Mucosa of stomach (tissue), 1 donor: Measurements from ENCODE around the gene ZNF81.
"Not testable (repeated sequence)": the region's sequence is repeated elsewhere in the genome, so short reads cannot be mapped to it uniquely, and the experiment has no call there.

ENCODE experiments used
- H3K27me3 ChIP-seq: one replicate; pipeline ENCODE4 v1.7.0; 2013; ENCODE audit warnings: mild to moderate bottlenecking, low read length; ENCODE audit not compliant: control insufficient read depth, insufficient read depth
- H3K36me3 ChIP-seq: one replicate; pipeline ENCODE4 v1.7.0; 2013; ENCODE audit warnings: low read length; ENCODE audit not compliant: control insufficient read depth, insufficient read depth
- H3K4me1 ChIP-seq: one replicate; pipeline ENCODE4 v1.7.0; 2013; ENCODE audit warnings: mild to moderate bottlenecking, low read length; ENCODE audit not compliant: control insufficient read depth, insufficient read depth
- H3K4me3 ChIP-seq: one replicate; pipeline ENCODE4 v1.7.0; 2013; ENCODE audit warnings: low read length
- H3K9ac ChIP-seq: one replicate; pipeline ENCODE4 v1.7.0; 2013; ENCODE audit warnings: mild to moderate bottlenecking, low read length, moderate library complexity
- H3K9me3 ChIP-seq: one replicate; pipeline ENCODE4 v1.7.0; 2013; ENCODE audit warnings: mild to moderate bottlenecking, low read length, moderate library complexity; ENCODE audit not compliant: control insufficient read depth
- donor health status: Pancreatic carcinoma.

ZNF81 gene

GRCh38 chrX:47880927-47881326 is 44.2 kb downstream of the ZNF81 start:
- Histone ChIP-seq H3K36me3 (no peaks in the 10 kb centered on the region), H3K4me1 (no peaks in the 10 kb centered on the region), H3K27me3 (no peaks in the 10 kb centered on the region), H3K9ac (no peak overlapping the region), H3K4me3 (no peak overlapping the region), H3K9me3 (no peaks in the 10 kb centered on the region)

- H3K27me3 ChIP-seq = no peaks in the 10 kb centered on the region
- no peak overlapping the region for H3K4me3 ChIP-seq
Observed at GRCh38 chrX:47885501-47885900, 48.8 kb downstream of the ZNF81 start.

GRCh38 chrX:47898024-47898423 is 61.3 kb downstream of the ZNF81 start:
- Histone ChIP-seq H3K9me3 (no peaks in the 10 kb centered on the region), H3K4me1 (no peaks in the 10 kb centered on the region), H3K9ac (no peak overlapping the region), H3K4me3 (no peak overlapping the region), H3K27me3 (no peaks in the 10 kb centered on the region), H3K36me3 (no peaks in the 10 kb centered on the region)

More at GRCh38 chrX:47885501-47885900, 48.8 kb downstream of the ZNF81 start:
- H3K9me3 ChIP-seq = no peaks in the 10 kb centered on the region
- H3K9ac ChIP-seq = no peak overlapping the region
- no peaks in the 10 kb centered on the region for H3K4me1 ChIP-seq
- H3K36me3 ChIP-seq = no peaks in the 10 kb centered on the region

DNA sequence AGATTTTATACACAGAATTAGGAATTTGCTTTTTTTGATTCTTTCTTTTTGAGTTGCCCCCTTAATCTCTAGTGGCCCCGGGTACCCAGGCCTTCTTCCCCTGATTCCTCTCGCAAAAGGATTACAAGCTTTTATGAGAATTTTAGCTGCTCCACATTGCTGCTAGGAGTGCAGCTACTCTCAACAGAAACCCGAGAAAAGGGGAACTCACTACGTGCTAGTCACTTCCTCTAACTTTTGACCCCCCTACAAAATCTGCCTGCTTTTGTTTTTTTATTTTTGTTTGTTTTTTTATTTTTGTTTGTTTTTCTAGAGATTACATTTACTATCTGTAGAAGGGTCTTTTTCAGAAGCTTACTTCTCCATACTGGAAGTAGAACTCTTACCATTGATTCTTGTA is 64.1 kb downstream of the ZNF81 start:
- H3K4me3 ChIP-seq = no peak overlapping the region
- no peaks in the 10 kb centered on the region for H3K36me3 ChIP-seq
- no peak overlapping the region for H3K9ac ChIP-seq
- H3K27me3 ChIP-seq = no peaks in the 10 kb centered on the region
- H3K4me1 ChIP-seq = no peaks in the 10 kb centered on the region
- H3K9me3 ChIP-seq = no peaks in the 10 kb centered on the region

- H3K27me3 ChIP-seq = no peaks in the 10 kb centered on the region
- no peaks in the 10 kb centered on the region for H3K36me3 ChIP-seq
- H3K9ac ChIP-seq = no peak overlapping the region
- no peak overlapping the region for H3K4me3 ChIP-seq
- H3K9me3 ChIP-seq = no peaks in the 10 kb centered on the region
- H3K4me1 ChIP-seq = no peaks in the 10 kb centered on the region
Observed at GRCh38 chrX:47902161-47902560, 65.5 kb downstream of the ZNF81 start.

DNA sequence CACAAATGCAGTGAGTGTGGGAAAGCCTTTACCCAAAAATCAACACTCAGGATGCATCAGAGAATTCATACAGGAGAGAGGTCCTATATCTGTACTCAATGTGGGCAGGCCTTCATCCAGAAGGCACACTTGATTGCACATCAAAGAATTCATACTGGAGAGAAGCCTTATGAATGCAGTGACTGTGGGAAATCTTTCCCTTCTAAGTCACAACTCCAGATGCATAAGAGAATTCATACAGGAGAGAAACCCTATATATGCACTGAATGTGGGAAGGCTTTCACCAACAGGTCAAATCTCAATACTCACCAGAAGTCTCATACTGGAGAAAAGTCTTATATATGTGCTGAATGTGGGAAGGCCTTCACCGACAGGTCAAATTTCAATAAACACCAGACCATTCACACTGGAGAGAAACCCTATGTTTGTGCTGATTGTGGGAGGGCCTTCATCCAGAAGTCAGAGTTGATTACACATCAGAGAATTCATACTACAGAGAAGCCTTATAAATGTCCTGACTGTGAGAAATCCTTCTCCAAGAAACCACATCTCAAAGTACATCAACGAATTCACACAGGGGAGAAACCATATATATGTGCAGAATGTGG is 79.3 kb downstream of the ZNF81 start:
- H3K9me3 ChIP-seq = peaks cover 8% of the 10 kb centered on the region
- no peak overlapping the region for H3K4me3 ChIP-seq
- H3K9ac ChIP-seq = no peak overlapping the region
- H3K36me3 ChIP-seq = no peaks in the 10 kb centered on the region
- no peaks in the 10 kb centered on the region for H3K4me1 ChIP-seq
- no peaks in the 10 kb centered on the region for H3K27me3 ChIP-seq

- Histone ChIP-seq H3K9ac (no peak overlapping the region), H3K4me3 (no peak overlapping the region), H3K4me1 (no peaks in the 10 kb centered on the region), H3K9me3 (peaks cover 8% of the 10 kb centered on the region), H3K36me3 (no peaks in the 10 kb centered on the region), H3K27me3 (no peaks in the 10 kb centered on the region)
Observed at GRCh38 chrX:47918274-47918673, 81.6 kb downstream of the ZNF81 start.

DNA sequence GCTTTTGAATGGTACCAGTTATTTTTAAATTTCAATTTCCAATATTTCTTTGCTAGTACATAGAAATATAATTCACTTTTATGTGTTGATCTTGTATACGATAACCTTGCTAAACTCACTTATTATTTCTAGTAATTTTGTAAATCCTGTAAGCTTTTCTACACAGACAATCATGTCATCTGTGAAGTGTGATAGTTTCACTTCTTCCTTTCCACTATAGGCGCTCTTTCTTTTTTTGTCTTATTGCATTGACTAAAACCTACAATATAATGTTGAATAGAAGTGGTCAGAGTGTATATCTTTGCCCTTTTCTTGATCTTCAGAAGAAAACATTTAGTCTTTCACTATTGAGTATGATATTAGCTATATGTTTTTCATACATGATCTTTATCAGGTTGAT is 90.5 kb downstream of the ZNF81 start:
- no peak overlapping the region for H3K9ac ChIP-seq

DNA sequence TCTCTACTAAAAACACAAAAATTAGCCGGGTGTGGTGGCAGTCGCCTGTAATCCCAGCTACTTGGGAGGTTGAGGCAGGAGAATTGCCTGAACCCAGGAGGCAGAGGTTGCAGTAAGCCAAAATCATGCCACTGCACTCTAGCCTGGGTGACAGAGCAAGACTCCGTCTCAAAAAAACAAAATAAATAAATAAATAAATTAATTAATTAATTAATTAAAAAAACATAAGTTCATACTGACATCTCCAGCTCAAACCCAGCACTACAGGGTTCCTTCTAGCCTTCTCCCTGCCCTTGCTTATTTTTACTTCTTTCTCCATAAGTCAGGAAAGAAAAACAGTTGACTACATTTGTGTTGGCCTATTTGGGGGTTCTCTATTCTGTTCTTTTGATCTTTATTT is 95.3 kb downstream of the ZNF81 start:
- H3K36me3 ChIP-seq, H3K27me3 ChIP-seq, H3K9me3 ChIP-seq, H3K4me1 ChIP-seq, H3K9ac ChIP-seq, H3K4me3 ChIP-seq: not testable (repeated sequence)

More for the DNA sequence above, 90.5 kb downstream of the ZNF81 start:
- Histone ChIP-seq H3K4me3 (no peak overlapping the region), H3K9me3 (no peaks in the 10 kb centered on the region), H3K36me3 (no peaks in the 10 kb centered on the region), H3K4me1 (no peaks in the 10 kb centered on the region), H3K27me3 (no peaks in the 10 kb centered on the region)

DNA sequence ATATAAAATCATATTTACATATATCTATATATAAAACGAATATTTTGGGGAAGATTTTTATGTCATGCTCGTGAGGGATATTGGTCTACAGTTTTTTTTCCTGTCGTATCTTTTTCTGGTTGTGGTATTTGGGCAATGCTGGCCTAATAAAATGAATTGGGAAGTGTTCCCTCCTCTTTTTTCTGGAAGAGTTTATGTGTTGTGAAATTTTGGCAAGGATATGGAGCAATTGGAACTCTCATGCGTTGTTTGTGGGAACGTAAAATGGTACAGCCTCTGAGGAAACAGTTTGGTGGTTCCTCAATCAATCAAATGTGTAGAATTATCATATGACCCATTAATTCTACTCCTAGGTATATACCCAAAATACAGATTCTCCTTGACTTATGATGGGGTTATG is 97.2 kb downstream of the ZNF81 start:
- H3K27me3 ChIP-seq = no peaks in the 10 kb centered on the region
- H3K36me3 ChIP-seq = no peaks in the 10 kb centered on the region
- no peaks in the 10 kb centered on the region for H3K9me3 ChIP-seq
- H3K4me1 ChIP-seq = no peaks in the 10 kb centered on the region
- H3K4me3 ChIP-seq = no peak overlapping the region
- no peak overlapping the region for H3K9ac ChIP-seq

- no peak overlapping the region for H3K4me3 ChIP-seq
- H3K9ac ChIP-seq = no peak overlapping the region
- no peaks in the 10 kb centered on the region for H3K27me3 ChIP-seq
- no peaks in the 10 kb centered on the region for H3K4me1 ChIP-seq
- H3K9me3 ChIP-seq = no peaks in the 10 kb centered on the region
- H3K36me3 ChIP-seq = no peaks in the 10 kb centered on the region
Observed at GRCh38 chrX:47936224-47936939, 99.7 kb downstream of the ZNF81 start.

DNA sequence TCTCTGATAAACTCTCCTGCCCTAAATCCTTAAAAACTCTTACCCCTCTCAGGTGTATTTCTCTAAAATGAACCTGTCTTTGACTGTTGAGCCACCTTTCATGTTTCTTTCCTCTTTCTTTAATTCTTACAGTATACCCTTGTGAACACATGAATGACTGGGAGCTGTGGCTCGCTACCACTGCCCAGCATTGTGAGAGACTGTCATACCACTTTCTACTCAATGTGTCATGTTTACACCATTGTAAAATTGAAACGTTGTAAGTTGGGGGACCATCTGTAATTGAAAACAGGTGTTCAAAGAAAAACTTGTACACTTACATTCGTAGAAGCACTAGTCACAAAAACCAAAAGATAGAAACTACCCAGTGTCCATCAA is 100.2 kb downstream of the ZNF81 start:
- Histone ChIP-seq H3K27me3 (no peaks in the 10 kb centered on the region), H3K9ac (no peak overlapping the region), H3K4me1 (no peaks in the 10 kb centered on the region), H3K9me3 (no peaks in the 10 kb centered on the region), H3K36me3 (no peaks in the 10 kb centered on the region), H3K4me3 (no peak overlapping the region)
